HG02870 (cell line): ENCODE data around the gene FOXP2.

ENCODE experiments used
- ATAC-seq: cut with Tn5 transposase; IDR thresholded peaks from one replicate; pipeline ENCODE4 v1.9.1; 2021; ENCODE audit warnings: mild to moderate bottlenecking, moderate library complexity; ENCODE audit not compliant: unreplicated experiment

The FOXP2 gene

GRCh38 chr7:114703677-114704076, 289.1 kb downstream of the FOXP2 start:
- no peak for ATAC-seq

- ATAC-seq: no peak
Observed at GRCh38 chr7:114708646-114709045, 294.0 kb downstream of the FOXP2 start.

DNA sequence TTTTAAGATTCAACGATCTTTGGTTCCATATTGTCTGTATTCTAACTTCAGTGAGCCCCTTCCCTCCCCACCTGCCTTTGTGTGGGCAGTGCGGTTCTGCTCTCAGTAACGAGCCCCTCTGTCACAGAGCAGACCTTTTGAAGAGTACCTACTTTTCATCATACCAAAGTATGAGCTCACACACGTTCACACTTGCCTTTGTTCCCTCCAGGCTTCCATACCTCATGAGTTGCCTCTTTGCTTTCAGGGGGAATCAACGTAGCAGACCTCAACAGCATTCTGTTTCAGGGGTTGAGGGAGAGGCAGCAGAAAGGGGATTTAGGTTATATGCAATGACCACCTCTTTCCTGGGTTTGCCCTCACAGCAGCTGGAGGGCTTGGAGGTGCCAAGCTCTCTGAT, 295.9 kb downstream of the FOXP2 start:
- ATAC-seq: no peak

- ATAC-seq: no peak
Observed at GRCh38 chr7:114711241-114711640, 296.6 kb downstream of the FOXP2 start.

DNA sequence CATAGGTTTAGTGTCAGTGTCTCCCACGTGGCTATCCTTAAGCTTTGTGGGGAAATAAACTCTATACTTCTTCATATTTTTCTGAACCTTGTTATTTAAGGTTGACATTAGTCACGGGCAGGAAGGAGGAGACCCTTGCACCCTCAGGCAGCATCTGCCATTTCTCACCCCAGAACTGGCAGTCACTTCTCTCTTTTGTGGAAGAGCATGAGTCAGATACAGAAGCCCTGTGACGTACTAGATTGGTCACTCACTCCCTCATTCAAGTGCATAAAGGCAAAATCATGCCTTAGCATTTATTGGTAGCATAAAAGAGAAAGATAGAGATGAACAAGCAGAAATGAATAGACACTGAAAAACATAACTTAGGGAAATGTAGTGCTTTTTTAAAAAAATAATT, 301.3 kb downstream of the FOXP2 start:
- ATAC-seq: peak; percentile 44

DNA sequence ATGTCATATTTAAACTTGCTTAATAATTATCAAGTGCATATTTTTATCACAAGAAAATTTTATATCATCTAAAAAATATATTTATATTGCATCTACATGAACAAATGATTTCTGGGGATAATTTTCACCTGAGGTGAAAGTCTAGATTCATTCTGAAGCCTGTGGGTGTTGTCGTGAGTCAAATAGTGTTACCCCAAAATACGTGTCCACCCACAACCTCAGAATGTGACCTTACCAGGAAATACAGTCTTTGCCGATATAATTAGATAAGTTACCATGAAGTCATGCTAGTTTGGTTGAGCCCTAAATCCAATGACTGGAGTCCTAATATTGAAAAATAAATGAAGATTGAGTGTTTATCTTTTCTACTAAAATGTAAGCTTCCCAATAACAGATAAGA, 304.2 kb downstream of the FOXP2 start:
- ATAC-seq: peak; percentile 61

DNA sequence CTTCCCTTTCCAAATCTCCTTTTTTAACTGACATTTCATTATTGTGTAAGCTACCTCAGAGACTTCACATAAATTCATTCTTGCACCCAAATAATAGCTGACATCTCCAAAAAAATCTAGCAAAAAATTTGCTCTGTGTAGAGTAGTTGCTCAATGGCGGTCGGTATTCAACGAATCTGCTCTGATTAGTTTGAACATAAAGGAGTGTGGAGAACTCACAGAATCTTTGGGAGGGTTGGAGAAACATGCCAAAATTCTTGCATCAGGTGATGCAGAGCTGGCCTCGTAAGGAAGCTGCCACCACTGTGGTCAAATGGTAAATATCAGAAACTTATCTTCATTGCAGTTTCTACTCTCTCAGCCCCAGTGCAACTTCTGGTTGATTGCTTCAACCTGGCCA, 306.1 kb downstream of the FOXP2 start:
- no peak for ATAC-seq

- no peak for ATAC-seq
Observed at GRCh38 chr7:114722562-114722961, 307.9 kb downstream of the FOXP2 start.

GRCh38 chr7:114723308-114723707, 308.7 kb downstream of the FOXP2 start:
- no peak for ATAC-seq

DNA sequence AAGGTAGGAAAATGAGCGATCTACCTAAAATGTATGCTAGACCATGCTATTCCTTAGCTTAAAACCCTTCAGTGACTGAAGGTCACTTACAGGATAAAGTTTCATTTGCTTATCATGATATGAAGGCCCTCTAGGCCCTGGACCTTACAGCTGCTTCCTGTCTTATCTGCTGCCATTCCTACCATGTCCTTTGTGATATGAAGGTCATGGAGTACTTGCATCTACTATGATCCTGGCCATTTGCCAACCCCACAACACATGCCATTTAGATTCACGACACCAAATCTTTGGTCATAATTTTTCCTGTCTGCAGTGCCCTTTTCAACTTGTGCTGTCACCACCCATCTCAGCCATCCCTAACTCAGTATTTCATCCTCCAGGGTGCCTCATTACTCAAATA, 325.5 kb downstream of the FOXP2 start:
- no peak for ATAC-seq

- no peak for ATAC-seq
Observed at GRCh38 chr7:114740941-114741340, 326.3 kb downstream of the FOXP2 start.

- ATAC-seq: no peak
Observed at GRCh38 chr7:114741911-114742310, 327.3 kb downstream of the FOXP2 start.
